Stimulated activated CD8-positive, alpha-beta memory T cell treated with anti-CD3 and anti-CD28 coated beads, Interleukin-2, amount 100 ng/mL, for 1 hour (primary cell): ENCODE results near the gene THAP7.
A peak's percentile ranks its signal among the peaks of the same experiment; 100 is the strongest.

ENCODE experiments used
- DNase-seq, 2 donors: peaks; one replicate each; pipeline ENCODE4 v3.0.0-alpha.2; 2020; ENCODE audit warnings: low read depth in 2 of 2

Gene THAP7

DNA sequence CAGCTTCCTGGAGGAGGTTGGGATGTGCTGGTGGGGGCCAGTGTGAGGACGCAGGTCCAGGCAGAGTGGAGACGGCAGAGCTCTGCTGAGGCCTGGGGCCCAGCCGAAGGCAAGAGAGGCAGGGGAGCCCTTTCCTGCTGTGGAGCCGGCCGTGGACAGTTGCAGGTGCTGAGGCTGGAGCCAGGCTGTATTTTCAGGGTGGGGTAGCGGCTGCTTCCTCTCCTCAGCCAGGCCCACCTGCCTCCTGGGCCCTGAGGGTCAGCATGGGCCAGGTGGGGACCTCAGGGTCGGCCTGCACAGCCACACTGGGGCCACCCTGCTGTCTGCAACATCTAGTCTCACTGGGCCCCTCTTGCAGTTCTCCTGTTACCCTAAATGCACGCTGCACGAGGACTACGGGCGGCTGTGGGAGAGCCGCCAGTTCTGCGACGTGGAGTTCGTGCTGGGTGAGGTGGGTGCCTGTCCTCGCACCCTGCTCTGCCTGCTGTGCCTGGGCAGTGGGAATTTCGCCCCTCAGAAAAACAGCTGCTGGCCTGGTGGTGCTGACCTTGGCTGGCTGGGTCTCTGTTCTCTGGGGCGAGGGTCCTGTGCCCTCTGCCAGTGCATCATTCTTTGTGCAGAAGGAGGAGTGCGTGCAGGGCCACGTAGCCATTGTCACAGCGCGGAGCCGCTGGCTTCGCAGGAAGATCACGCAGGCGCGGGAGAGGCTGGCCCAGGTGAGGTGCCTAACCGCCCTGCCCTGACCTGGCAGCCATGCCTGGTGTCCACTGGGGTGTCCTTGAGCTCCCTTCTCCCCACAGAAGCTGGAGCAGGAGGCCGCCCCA is 8.4 kb downstream of the THAP7 start:
- no peak for DNase-seq

GRCh38 chr22:20992456-20993303 is 9.2 kb downstream of the THAP7 start:
- no peak for DNase-seq

- DNase-seq = no peak
Observed at GRCh38 chr22:20992056-20992442, 9.9 kb downstream of the THAP7 start.

DNA sequence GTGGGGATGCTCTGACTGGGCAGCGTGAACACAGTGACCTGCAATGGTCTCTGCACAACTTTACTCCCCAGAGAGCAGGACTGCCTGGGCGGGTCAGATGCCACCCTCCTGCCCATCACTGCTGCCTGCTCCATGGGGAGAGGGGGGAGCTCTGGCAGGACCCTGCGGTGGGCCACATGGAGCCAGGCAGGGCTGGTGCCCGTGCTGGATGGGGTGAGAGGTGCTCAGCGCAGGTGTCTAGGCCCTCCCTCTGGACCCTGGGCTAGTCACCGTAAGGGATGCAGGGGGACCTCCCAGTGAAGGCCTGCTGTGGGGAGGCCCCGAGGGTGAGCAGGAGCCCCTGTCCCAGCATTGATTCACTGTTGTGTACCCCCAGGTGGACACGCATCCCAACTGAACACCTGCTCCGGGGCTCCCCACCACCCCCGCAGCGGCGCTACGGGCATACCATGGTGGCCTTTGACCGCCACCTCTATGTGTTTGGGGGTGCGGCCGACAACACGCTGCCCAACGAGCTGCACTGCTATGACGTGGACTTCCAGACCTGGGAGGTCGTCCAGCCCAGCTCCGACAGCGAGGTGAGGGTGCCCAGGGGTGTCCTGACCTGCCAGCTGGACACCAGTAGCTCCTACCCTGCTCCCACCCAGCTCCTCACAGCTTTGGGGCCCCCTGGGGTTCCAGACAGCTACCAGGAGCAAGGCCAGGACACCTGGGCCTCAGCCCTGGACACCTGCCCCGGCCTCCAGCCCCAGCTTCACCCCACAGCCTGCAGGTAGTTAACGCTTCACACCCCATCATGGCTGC is 10.5 kb downstream of the THAP7 start:
- no peak for DNase-seq

DNA sequence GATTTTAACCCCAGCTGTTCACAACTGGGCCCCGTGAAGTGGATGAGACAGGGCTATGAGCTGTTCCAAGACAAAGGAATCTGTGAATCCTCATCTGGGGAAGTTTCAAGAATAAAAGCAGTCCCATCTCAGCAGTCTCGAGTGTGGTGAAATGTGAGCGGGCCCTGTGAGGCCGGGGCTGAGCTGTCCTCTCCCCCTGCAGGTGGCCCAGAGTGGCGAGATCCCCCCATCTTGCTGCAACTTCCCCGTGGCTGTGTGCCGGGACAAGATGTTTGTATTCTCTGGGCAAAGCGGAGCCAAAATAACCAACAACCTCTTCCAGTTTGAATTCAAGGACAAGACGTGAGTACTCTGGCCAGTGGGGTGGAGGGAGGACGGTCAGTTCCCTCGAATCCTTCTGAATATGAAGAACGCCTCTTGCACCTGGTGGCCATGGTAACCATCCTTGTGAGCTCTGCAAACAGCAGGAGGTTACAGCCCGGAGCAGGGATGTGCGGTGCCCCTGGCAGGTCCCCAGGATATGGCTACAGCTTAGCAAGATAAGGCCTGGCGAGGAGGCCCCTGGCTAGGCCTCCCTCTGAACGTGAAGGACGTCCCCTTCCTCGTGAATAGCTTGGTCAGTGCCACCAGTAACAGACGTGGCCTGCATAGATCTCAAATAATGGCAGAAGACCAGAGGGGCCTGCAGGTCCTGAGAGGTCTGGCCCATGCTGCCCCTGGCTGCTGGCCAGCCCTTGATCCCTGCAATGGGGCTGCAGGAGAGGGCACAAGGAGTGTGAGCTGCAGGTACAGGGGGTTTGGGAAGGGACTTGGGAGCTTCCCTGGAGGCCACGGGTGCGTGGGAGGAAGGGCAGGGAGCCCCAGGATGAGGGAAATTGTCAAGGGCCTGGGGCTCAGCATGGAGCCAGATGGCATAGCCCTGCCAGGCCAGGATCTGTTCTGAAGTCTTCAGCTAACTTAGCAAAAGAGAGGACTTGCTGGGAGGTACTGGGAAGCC is 11.4 kb downstream of the THAP7 start:
- no peak for DNase-seq

GRCh38 chr22:20989323-20990138 is 12.4 kb downstream of the THAP7 start:
- DNase-seq = no peak

- no peak for DNase-seq
Observed at GRCh38 chr22:20988573-20989322, 13.2 kb downstream of the THAP7 start.

DNA sequence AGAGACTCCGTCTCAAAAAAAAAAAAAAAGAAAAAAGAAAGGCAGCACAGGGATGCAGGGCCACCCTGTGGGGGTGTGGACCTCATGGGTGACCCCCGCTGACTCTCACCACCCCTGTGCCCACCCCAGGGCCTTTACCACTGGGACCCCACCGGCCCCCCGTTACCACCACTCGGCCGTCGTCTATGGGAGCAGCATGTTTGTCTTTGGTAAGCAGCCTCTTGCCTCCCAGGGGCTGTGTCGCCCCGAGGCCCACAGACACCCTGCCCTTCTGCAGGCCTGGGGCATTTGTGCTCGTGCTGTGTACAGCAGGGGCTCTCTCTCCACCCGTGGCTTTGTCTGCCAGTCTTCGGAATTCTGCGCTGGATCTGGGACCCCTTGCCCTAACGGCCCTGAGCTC is 14.5 kb downstream of the THAP7 start:
- no peak for DNase-seq

DNA sequence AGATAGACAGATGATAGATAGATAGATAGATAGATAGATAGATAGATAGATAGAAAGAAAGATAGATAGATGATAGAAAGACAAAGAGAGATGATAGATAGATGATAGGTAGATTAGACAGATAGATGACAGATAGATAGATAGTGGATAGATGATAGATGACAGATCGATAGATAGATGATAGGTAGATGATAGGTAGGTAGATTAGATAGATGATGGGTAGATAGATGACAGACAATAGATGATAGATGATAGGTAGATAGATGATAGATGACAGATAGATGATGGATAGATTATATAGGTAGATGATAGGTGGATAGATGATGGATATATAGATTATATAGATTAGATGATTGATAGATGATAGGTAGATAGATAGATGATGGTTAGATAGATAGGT is 15.6 kb downstream of the THAP7 start:
- DNase-seq = no peak

DNA sequence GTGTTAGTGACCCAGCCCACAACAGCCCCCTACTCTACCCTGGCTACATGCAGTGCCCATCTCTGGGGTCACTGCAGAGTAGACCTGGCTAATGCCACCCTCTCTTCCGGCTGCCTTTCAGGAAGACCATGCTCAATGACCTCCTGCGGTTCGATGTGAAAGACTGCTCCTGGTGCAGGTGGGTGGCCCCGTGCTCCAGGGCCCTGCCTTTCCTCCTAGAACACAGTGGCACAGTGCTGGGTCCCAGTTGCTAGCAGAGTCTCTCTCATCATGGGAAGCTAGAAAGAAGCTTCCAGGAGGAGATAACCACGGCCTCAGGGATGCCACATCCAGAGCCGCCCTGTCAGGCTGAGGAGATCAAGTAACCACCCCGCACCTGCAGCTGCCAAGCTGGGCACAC is 16.2 kb downstream of the THAP7 start:
- DNase-seq = no peak

DNA sequence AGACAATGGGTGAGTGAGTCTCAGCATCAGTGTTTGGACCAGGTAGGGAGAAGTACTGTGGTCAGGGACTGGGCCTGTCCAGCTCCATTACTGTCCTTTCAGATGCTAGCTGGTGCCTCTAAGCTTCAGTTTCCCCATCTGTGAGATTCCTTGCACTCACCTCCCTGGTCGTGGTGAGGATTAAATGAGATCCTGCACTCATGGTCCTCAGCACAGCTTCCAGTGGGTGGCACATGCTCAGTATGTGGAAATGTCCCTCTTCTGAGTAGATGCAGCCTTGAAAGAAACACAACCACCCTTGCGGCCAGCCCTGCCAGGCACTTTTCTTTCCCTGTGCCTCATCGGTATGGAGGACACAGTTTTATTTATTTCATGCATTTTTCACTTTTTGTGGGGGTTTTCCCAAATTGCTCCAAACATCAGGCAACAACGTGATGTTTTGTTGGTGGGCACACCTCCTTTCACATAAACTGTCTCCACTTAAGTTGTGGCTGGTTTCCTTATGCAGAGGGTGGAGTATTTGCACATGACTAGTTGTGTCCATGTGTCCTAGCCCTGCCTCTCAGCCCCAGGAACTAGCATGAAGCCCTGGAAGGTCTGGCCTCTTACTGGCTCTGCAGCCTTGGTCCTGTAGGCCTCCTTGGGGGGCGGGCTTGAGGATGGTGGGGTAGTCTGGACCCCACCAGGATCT is 18.7 kb downstream of the THAP7 start:
- DNase-seq = no peak

- no peak for DNase-seq
Observed at GRCh38 chr22:20982563-20982882, 19.4 kb downstream of the THAP7 start.

GRCh38 chr22:20981787-20982562 is 19.9 kb downstream of the THAP7 start, which contains the start of gene LZTR1:
TSS of gene LZTR1 (plus strand) at chr22:20982297. CDS start at chr22:20982372, 75 bp downstream.
- peak; percentile 39 to 52 for DNase-seq

DNA sequence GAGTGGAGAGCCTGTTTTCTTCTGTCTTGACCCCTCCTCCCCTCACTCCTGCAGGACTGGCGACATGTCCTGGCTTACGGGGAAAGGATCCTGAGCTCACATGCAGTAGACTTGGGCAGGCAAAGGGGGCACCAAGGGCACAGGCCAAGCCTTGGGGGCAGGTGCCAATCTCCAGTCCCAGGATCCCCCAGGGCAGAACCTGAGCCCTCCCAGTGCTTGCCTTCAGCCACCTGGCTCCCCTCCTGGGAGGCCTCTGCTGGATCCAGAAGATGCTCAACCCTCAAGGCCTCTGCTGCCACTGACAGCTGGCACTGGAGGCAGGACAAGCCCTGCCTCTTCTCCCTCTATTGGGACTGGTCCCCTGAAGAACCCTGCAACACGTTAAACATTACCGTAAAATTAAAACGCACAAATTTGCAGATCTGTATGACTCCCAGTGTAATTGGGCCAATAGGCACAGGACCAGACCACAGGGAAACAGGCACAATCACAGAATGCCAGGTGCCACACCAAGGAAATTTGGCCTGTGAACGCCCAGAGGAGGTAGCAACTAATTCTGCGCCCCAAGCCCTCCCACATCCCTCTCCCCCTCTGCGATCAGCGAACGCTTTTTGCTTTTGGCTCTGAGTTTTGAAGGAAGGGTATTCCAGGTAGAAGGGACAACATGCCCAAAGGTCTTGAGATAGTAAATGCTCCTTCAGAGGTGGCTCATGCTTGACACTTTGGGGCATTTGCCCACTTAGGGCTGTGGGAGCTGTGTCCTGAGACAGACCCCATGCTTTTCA is 20.8 kb downstream of the THAP7 start:
- DNase-seq = no peak

DNA sequence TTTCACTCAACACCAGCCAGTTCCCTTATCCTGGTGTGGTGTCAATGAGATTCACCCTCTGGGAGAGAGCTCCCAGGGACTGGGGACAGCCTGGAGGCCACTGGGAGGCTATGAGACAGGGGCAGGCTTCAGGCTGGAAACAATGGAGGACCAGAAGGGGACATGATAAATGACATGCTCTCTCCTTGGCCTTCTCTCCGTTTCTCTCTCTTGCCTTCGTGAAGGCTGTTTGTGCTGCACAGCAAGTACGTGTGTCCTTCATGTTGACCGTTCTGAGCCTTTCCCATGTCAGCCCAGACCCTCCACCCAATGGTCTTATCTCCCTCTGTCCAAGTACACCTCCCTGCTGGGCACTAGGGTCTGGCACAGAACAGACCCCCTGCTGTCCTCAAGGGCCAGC is 21.4 kb downstream of the THAP7 start:
- no peak for DNase-seq

DNA sequence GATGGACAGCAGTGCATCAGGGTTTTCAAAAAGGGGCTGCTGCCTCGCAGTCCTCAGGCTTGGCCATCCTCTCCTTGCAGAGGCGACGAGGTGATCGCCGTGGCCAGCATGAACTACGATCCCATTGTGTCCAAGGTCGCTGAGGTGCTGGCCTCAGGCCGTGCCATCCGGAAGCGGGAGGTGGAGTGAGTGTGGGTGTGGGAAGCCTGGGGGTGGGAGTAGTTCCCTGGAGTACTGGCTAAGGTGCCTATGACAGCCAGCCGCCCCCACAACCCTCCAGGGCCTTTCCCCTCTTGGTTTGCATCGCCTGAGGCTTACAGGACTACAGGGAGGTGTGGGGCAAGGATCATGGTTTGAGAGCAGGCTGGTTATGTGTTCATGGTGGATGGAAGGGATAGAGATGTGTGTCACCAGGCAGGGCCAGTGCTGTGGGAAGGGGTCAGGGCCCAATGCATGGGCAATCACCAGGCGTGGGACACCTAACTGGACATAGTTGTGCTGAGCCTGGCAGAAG is 21.9 kb downstream of the THAP7 start:
- no peak for DNase-seq

DNA sequence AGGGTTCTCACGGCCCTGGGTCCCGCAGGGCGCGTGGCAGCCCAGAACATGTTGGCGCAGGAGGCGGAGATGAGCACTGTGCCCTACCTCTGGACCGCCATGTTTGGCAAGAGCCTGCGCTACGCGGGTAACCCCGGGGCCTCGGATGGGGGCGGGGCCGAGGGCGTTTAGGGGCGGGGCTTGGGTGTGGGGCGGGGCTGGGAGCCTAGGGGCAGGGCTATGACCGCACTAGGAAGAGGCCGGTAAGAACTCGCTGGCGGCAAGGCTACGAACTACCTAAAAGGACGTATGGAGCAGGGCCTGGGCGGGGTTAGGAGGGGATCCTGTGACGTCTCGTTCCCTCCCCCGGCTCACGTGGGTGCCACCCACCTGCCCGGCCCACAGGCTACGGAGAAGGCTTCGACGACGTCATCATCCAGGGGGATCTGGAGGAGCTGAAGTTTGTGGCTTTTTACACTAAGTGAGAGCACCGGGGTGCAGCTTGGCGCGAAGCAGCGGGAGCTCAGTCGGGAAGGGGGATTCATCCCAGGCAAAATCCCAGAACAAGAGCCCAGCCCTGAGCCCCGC is 22.6 kb downstream of the THAP7 start:
- peak in 1 of 2 donors; percentile 33 for DNase-seq
